Right kidney (tissue), 1 donor: ENCODE measurements around the gene RIBC2.

Experiments used
- DNase-seq: peaks from one replicate; pipeline ENCODE4 v3.0.0-alpha.2; 2016

The RIBC2 gene

GRCh38 chr22:45475063-45475747 lies 61.7 kb downstream of the RIBC2 start:
- no peak for DNase-seq

- no peak for DNase-seq
These were observed 62.5 kb downstream of the RIBC2 start for GRCh38 chr22:45475851-45476514.

DNA sequence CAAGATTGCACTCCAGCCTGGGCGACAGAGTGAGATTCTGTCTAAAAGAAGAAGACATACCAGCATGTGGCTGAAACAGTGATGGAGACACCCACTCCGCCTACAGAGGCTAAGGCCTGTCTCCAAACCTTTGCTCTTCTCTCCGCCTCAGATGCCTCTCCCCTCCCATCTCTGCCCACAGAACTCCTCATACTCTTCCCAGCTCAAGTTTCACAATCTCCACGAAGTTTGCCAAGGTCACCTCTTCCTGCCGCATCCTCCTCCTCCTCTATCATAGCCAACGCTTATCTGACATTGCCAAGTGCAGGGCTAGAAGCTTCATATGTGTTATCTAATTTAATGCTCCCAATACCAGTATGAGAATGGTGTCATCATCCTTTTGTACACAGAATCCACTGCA lies 63.3 kb downstream of the RIBC2 start:
- DNase-seq = no peak

DNA sequence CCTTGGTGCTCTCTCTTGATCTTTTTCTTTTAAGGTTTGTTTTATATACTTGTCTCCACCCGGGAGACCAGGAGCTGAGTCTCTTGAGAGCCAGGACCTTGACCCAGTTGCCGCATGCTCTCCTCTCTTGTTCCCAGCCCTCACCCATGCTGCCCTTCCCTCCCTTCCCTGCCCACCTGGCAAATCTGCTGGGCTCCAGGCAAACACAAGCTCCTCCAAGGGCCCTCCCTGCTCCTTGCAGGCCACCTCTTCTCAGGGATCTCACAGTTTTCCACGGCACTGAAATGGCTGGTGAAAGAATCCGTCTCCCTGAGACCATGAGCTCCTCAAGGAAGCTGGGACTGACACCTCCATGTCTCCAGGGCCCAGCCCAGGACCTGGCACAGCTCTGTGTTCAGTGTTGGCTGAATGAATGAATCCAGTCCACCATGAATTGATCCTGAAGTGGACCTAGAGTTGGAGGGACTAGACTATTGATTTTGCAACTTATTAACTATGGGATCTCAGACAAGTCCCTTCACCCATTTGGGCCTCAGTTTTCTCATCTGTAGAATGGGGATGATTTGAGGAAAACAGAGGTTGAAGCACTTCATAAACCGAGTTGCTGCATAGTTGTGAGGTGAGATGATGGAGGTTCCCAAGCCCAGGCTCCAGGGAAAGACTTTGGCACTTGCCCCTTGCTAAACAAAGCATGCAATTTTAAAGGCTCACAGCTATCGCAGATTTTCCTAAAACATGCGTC lies 64.0 kb downstream of the RIBC2 start:
- DNase-seq = no peak

- no peak for DNase-seq
These were observed 64.7 kb downstream of the RIBC2 start for GRCh38 chr22:45478108-45478771.

DNA sequence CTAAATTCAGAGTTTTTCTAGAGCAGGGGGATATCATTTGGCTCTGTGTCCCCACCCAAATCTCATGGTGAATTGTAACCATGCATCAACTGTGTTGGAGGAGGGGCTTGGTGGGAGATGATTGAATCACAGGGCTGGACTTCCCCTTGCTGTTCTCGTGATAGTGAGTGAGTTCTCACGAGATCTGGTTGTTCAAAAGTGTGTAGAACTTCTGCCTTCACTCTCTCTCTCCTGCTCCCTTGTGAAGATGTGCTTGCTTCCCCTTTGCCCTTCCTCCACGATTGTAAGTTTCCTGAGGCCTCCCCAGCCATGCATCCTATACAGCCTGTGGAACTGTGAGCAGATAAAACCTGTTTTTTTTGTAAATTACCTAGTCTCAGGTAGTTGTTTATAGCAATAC lies 67.2 kb downstream of the RIBC2 start:
- no peak for DNase-seq

- DNase-seq = no peak
These were observed 68.2 kb downstream of the RIBC2 start for GRCh38 chr22:45481661-45482060.
